NB4 (cell line): ENCODE measurements around the gene BTC.

ENCODE experiments used
- DNase-seq: peaks from one replicate; pipeline ENCODE4 v3.0.0; 2010; ENCODE audit warnings: low read depth
- H3K4me3 ChIP-seq: one replicate; pipeline ENCODE4 v1.5.1; 2011; ENCODE audit warnings: mild to moderate bottlenecking, low read depth, low read length, moderate library complexity
- MYC ChIP-seq: IDR thresholded peaks from 2 replicates; pipeline ENCODE4 v1.6.1; 2011; ENCODE audit warnings: low read depth, low read length
- POLR2A ChIP-seq: IDR thresholded peaks from 2 replicates; pipeline ENCODE4 v1.6.1; 2011; ENCODE audit warnings: mild to moderate bottlenecking; ENCODE audit not compliant: insufficient read length; ENCODE audit errors: extremely low read depth
- TF ChIP-seq, protein P1 (sequence below): IDR thresholded peaks from one replicate; pipeline ENCODE4 v1.5.1; 2012; ENCODE audit warnings: low read depth, low read length
- TF ChIP-seq, protein P2 (sequence below): IDR thresholded peaks from 2 replicates; pipeline ENCODE4 v1.6.1; 2011; ENCODE audit warnings: low read depth, low read length

The BTC gene

DNA sequence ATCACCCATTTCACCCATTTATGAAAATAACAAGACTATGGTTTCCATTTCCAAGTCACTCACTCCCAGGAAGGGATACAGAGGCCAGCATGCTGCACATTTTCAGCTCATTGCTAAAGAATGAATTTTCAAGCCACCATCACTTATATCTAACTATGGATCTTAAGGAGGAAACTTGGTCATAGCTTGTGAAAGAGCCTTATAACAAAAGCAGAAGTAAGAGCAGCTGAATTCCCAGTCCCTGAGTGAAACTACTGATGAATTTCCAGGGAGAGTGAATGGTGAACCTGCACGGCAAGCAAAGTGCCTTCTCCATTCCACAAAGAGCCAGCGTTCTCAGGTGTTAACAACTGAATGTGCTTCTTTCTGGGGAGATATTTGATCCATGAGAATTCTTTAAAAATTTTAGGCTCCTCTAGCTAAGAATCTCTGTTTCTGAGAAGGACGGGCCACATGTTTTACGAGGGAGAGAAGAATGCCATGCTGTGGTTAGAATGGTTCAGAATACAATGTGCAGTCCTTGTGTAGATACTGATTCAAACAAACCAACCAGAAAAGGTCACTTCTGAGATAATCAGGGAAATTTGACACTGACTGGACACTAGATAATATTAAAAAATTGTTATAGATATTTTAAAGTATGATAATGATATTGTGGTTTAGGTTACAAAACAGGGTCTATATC lies 24.0 kb downstream of the BTC start:
- peak; percentile 6 for DNase-seq
- TF ChIP-seq, protein P1, sequence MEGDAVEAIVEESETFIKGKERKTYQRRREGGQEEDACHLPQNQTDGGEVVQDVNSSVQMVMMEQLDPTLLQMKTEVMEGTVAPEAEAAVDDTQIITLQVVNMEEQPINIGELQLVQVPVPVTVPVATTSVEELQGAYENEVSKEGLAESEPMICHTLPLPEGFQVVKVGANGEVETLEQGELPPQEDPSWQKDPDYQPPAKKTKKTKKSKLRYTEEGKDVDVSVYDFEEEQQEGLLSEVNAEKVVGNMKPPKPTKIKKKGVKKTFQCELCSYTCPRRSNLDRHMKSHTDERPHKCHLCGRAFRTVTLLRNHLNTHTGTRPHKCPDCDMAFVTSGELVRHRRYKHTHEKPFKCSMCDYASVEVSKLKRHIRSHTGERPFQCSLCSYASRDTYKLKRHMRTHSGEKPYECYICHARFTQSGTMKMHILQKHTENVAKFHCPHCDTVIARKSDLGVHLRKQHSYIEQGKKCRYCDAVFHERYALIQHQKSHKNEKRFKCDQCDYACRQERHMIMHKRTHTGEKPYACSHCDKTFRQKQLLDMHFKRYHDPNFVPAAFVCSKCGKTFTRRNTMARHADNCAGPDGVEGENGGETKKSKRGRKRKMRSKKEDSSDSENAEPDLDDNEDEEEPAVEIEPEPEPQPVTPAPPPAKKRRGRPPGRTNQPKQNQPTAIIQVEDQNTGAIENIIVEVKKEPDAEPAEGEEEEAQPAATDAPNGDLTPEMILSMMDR = no peak
- TF ChIP-seq, protein P2, sequence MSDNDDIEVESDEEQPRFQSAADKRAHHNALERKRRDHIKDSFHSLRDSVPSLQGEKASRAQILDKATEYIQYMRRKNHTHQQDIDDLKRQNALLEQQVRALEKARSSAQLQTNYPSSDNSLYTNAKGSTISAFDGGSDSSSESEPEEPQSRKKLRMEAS = no peak
- TF ChIP-seq POLR2A (no peak), MYC (no peak)
- H3K4me3 ChIP-seq = no peak overlapping the region

DNA sequence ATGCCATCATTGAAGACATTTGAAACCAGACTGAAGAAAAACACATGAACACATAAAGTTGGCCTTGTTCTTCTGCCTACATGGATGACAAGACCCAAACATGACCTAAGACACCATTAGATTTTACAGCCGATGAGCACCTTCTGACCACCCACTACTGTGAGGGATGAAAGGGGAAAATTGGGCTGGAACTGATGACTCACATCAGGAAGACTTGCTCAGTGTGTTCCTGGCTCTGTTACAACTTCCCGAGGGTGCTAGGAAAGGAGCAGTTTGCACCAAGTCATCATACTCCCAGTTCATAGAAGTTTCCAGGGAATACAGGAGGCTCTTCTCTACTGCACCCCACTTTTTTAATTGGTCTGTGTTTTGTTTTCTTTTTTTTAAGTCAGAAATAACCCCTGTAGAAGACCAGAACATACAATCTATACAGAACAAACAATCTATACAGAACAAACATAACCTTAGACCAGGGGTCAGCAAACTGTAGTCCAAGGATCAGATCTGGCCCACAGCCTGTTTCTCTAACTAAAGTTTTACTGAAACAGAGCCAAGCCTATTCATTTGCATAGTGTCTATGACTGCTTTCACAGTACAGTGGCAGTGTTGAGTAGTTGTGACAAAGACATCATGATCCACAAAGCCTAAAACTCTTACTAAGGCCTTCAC lies 25.3 kb downstream of the BTC start:
- TF ChIP-seq, protein P1 = no peak
- TF ChIP-seq POLR2A (no peak), MYC (no peak)
- TF ChIP-seq, protein P2 = no peak
- no peak overlapping the region for H3K4me3 ChIP-seq
- DNase-seq = no peak

DNA sequence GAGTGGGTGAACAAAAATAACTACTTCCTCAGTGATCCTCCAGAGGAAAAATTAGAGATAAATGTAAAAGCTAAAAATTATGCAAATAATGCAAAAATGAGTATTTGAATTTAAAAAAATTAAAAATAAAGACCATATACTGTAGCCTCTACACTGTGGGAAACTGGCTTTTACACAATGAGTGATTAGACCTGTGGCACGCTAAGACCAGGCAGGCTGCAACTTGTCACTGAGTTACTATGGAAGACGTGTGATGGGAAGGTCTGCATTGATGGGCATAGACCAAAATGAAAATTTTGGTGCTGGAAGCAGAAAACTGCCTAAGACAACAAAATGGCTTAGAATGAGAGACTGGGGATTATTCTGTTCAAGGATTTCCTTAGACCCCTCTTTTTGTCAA lies 30.2 kb downstream of the BTC start:
- H3K4me3 ChIP-seq = no peak overlapping the region
- no peak for TF ChIP-seq MYC
- TF ChIP-seq, protein P1 = no peak
- TF ChIP-seq, protein P2 = no peak
- no peak for TF ChIP-seq POLR2A
- no peak for DNase-seq

DNA sequence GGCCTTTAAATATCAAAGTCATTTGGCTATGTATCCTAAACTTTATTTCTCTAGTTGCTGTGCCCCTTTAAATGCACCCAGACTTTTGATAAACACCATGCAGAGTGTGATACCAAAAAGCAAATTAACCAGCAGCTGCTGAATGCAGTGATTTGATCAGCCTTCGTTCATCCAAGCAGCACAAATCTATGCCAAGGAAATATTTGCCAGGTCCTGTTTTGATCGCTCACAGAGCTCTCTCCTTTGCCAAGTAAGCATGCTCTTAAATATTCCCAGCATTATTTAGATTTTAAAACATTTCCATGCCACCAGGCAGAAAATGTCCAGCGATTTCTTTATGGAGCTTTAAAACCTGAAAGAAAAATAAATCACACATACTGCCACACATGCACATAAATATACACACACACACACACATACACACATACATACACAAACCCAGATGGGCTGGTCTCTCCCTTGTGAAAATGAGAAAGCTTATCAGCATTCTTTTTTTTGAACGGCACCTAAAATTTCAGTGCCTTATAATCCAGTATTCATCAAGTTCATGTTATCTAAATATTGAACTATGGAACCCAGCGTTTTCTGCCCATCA lies 35.7 kb downstream of the BTC start:
- TF ChIP-seq, protein P1 = no peak
- TF ChIP-seq, protein P2 = no peak
- no peak for TF ChIP-seq POLR2A
- no peak for TF ChIP-seq MYC

DNA sequence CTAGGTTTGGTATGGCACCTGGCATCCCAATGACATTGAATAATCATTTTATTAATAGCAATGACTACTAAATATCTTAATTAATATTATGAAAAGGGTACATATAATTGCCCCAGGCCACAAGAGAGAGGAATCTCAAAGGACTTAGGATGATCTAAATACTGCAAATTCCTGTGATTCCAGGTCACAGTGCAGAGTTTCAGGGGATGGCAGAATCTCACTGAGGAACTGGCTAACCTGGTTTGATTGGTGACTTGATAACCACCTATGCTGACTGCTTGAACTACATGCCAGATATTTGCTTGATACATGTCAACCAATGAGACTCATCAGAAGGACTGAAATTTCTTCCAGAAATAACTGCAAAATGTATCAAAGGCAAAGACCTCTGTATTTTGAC lies 37.2 kb downstream of the BTC start:
- TF ChIP-seq MYC (no peak), POLR2A (no peak)
- TF ChIP-seq, protein P1 = no peak
- TF ChIP-seq, protein P2 = no peak
- no peak overlapping the region for H3K4me3 ChIP-seq
- no peak for DNase-seq

More for the DNA sequence above, 35.7 kb downstream of the BTC start:
- no peak for DNase-seq
- no peak overlapping the region for H3K4me3 ChIP-seq
